ENCODE data around the gene CD9.

DNA sequence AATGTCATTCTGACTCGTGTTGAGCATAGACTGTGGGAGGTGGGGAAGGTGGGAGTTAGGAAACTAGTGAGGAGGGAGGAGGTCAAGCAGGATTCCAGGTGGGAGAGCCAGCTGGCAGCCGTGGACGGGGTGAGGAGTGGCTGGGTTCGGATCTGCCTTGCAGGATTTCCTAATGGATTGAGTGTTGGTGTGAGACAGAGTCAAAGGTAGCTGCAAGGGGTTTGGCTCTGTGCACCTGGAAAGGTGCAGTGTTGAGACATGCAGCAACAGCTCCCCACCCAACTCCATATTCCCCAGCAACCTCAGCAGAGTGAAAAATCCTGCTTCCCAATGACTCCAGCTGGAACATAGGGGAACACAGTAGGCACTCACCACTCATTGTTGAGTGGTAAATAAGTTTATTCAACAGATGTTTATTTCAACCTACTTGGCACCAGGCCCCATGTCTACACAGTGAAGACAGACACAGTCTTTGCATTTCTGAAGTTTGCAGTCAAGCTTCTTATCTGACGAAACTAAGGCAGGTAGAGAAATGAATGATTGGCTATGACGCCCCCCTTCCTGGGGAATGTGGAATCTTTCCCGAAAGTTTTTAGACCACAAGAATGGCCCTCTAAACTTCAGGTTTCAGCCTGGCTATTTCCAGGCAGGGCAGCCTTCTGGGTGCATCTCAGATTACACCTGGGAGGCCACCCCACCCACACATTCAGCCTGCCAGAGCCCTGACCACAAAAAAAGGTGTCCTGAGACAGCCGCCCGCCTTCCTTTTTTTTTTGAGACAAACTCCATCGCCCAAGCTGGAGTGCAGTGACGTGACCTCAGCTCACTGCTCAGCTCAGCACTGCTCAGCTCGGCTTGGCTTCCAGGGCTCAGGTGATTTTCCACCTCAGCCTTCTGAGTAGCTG, 72.4 kb downstream of the CD9 start:
- TF ChIP-seq POLR2A (IDR thresholded peaks at IDR 0.05) (no peak), CTCF (IDR thresholded peaks at IDR 0.05) (no peak)
